Endothelial cell (in vitro differentiated cells): Measurements from ENCODE around the gene TRAF4. TPM values are rescaled to one million over a fixed set of nuclear protein-coding genes. Genes with fewer than 3 reads are reported as not detected.
A peak's percentile ranks its signal among the peaks of the same experiment; 100 is the strongest.
"Not testable (repeated sequence)": the region's sequence is repeated elsewhere in the genome, so short reads cannot be mapped to it uniquely, and the experiment has no call there.

Experiments
- DNase-seq: peaks from one replicate; pipeline ENCODE4 v3.0.0; 2021; ENCODE audit warnings: low spot score
- H3K27ac Mint-ChIP-seq: one replicate; pipeline ENCODE4 v1.8.0; 2021; ENCODE audit warnings: mixed read lengths, inconsistent platforms; ENCODE audit not compliant: unreplicated experiment
- H3K27me3 Mint-ChIP-seq: one replicate; pipeline ENCODE4 v1.8.0; 2021; ENCODE audit warnings: mild to moderate bottlenecking, moderate library complexity, mixed read lengths, inconsistent platforms; ENCODE audit not compliant: unreplicated experiment
- H3K36me3 Mint-ChIP-seq: one replicate; pipeline ENCODE4 v1.8.0; 2021; ENCODE audit warnings: mild to moderate bottlenecking, low read depth, mixed read lengths, inconsistent platforms; ENCODE audit not compliant: unreplicated experiment
- H3K4me1 Mint-ChIP-seq: one replicate; pipeline ENCODE4 v1.8.0; 2021; ENCODE audit warnings: mild to moderate bottlenecking, mixed read lengths, inconsistent platforms; ENCODE audit not compliant: unreplicated experiment
- H3K4me3 Mint-ChIP-seq: one replicate; pipeline ENCODE4 v1.8.0; 2021; ENCODE audit warnings: mild to moderate bottlenecking, mixed read lengths, inconsistent platforms; ENCODE audit not compliant: unreplicated experiment
- H3K9me3 Mint-ChIP-seq: one replicate; pipeline ENCODE4 v1.8.0; 2021; ENCODE audit warnings: mixed read lengths, inconsistent platforms; ENCODE audit not compliant: unreplicated experiment
- CTCF ChIP-seq: fragments of 200-600 bp; sonication (generic); IDR thresholded peaks from one replicate; pipeline ENCODE4 v1.5.0; 2021; ENCODE audit warnings: antibody characterized with exemption; ENCODE audit not compliant: unreplicated experiment
- total RNA-seq: library from RNA; stranded (reverse); fragmentation: NEBNext Ultra II Directional; extraction: Animal tissue kit (Norgen Biotek cat#: 25700); gene quantifications from one replicate; pipeline ENCODE4 v1.2.1, GENCODE V29; 2021; ENCODE audit not compliant: unreplicated experiment

Gene TRAF4
- total RNA-seq, 1 donor from 2014 or later, result 166 TPM

GRCh38 chr17:28763804-28764266 is 20.0 kb downstream of the TRAF4 start:
- Mint-ChIP-seq H3K9me3 (no peaks in the 10 kb centered on the region), H3K4me1 (peaks cover 36% of the 10 kb centered on the region), H3K4me3 (peak overlapping the region; percentile 31), H3K27ac (no peak overlapping the region), H3K36me3 (peaks cover 32% of the 10 kb centered on the region), H3K27me3 (peaks cover 11% of the 10 kb centered on the region)
- DNase-seq, result peak; percentile 70
- TF ChIP-seq CTCF, result peak; percentile 97

GRCh38 chr17:28765038-28765437 is 21.2 kb downstream of the TRAF4 start:
- no peak for TF ChIP-seq CTCF
- H3K27ac Mint-ChIP-seq, result peak overlapping the region; percentile 55

GRCh38 chr17:28773736-28774135 is 29.9 kb downstream of the TRAF4 start:
- no peak overlapping the region for H3K27ac Mint-ChIP-seq
- DNase-seq, result no peak
- H3K4me1 Mint-ChIP-seq, result peaks cover 22% of the 10 kb centered on the region
- TF ChIP-seq CTCF, result no peak
- H3K27me3 Mint-ChIP-seq, result peaks cover 7% of the 10 kb centered on the region
- H3K4me3 Mint-ChIP-seq, result no peak overlapping the region
- H3K36me3 Mint-ChIP-seq, result peaks cover 7% of the 10 kb centered on the region
- H3K9me3 Mint-ChIP-seq, result no peaks in the 10 kb centered on the region

More at GRCh38 chr17:28765038-28765437, 21.2 kb downstream of the TRAF4 start:
- DNase-seq, result no peak
- H3K4me1 Mint-ChIP-seq, result peaks cover 33% of the 10 kb centered on the region
- H3K9me3 Mint-ChIP-seq, result no peaks in the 10 kb centered on the region
- no peak overlapping the region for H3K4me3 Mint-ChIP-seq
- H3K27me3 Mint-ChIP-seq, result peaks cover 5% of the 10 kb centered on the region
- H3K36me3 Mint-ChIP-seq, result peaks cover 27% of the 10 kb centered on the region

- H3K4me1 Mint-ChIP-seq, result peaks cover 26% of the 10 kb centered on the region
- TF ChIP-seq CTCF, result no peak
- peaks cover 7% of the 10 kb centered on the region for H3K27me3 Mint-ChIP-seq
- DNase-seq, result no peak
- no peak overlapping the region for H3K27ac Mint-ChIP-seq
- H3K36me3 Mint-ChIP-seq, result peaks cover 11% of the 10 kb centered on the region
- no peak overlapping the region for H3K4me3 Mint-ChIP-seq
- no peaks in the 10 kb centered on the region for H3K9me3 Mint-ChIP-seq
Measured at GRCh38 chr17:28774206-28774605, 30.4 kb downstream of the TRAF4 start.

GRCh38 chr17:28777178-28777577 is 33.4 kb downstream of the TRAF4 start:
- Mint-ChIP-seq H3K27ac (no peak overlapping the region), H3K27me3 (peaks cover 4% of the 10 kb centered on the region)
- TF ChIP-seq CTCF, result no peak

GRCh38 chr17:28779601-28780000 is 35.8 kb downstream of the TRAF4 start:
- not testable (repeated sequence) for H3K27me3 Mint-ChIP-seq, H3K36me3 Mint-ChIP-seq

More at GRCh38 chr17:28777178-28777577, 33.4 kb downstream of the TRAF4 start:
- DNase-seq, result no peak
- Mint-ChIP-seq H3K4me1 (peaks cover 21% of the 10 kb centered on the region), H3K36me3 (peaks cover 9% of the 10 kb centered on the region), H3K4me3 (no peak overlapping the region), H3K9me3 (no peaks in the 10 kb centered on the region)

More at GRCh38 chr17:28779601-28780000, 35.8 kb downstream of the TRAF4 start:
- H3K9me3 Mint-ChIP-seq, H3K4me3 Mint-ChIP-seq, DNase-seq, H3K27ac Mint-ChIP-seq: not testable (repeated sequence)
- peaks cover 21% of the 10 kb centered on the region for H3K4me1 Mint-ChIP-seq
